ENCODE results near the gene PIK3AP1. TPM values are rescaled to one million over a fixed set of nuclear protein-coding genes. Genes with fewer than 3 reads are reported as not detected.
A peak's percentile ranks its signal among the peaks of the same experiment; 100 is the strongest.
"Not testable (repeated sequence)": the region's sequence is repeated elsewhere in the genome, so short reads cannot be mapped to it uniquely, and the experiment has no call there.

Gene PIK3AP1
- total and polyA plus RNA-seq, 4 donors: 27.3 to 137 (median 50.9) TPM

- not testable (repeated sequence) for H3K4me3 ChIP-seq (ENCODE audit: low read depth in 1 of 3, low read length in 3 of 3); H3K27ac ChIP-seq (ENCODE audit: low read depth in 1 of 2, low read length in 2 of 2); H3K27me3 ChIP-seq (ENCODE audit: control insufficient read depth in 4 of 4, insufficient read depth in 4 of 4, low read length in 3 of 4); H3K9ac ChIP-seq (ENCODE audit: low read depth in 1 of 2, low read length in 2 of 2); H3K36me3 ChIP-seq (ENCODE audit: control insufficient read depth in 4 of 4, insufficient read depth in 3 of 4, low read depth in 1 of 4, low read length in 3 of 4); H3K9me3 ChIP-seq (ENCODE audit: control insufficient read depth in 4 of 4, low read length in 3 of 4); DNase-seq (ENCODE audit: low spot score)
- WGBS: 93% methylated on average over 1 of the region's 1 CpG
- H3K4me1 ChIP-seq (ENCODE audit: control insufficient read depth in 4 of 4, insufficient read depth in 4 of 4, low read length in 3 of 4): peaks cover 8 to 28% (median 17%) of the 10 kb centered on the region in 4 donors
Measured at GRCh38 chr10:96680463-96680862, 39.9 kb downstream of the PIK3AP1 start.

GRCh38 chr10:96678725-96679124 lies 41.6 kb downstream of the PIK3AP1 start:
- H3K9me3 ChIP-seq (ENCODE audit: control insufficient read depth in 4 of 4, low read length in 3 of 4): no peaks in the 10 kb centered on the region
- 97% methylated on average over 1 of the region's 1 CpG for WGBS
- no peak overlapping the region for H3K4me3 ChIP-seq (ENCODE audit: low read depth in 1 of 3, low read length in 3 of 3)
- TF ChIP-seq ZBTB33 (IDR thresholded peaks at IDR 0.05) (no peak), GABPA (IDR thresholded peaks at IDR 0.05 in 1 of 2, conservative IDR thresholded peaks at IDR 0.05 in 1 of 2) (no peak), FOXA2 (IDR thresholded peaks at IDR 0.05) (no peak), ATF3 (IDR thresholded peaks at IDR 0.05) (no peak), MAX (IDR thresholded peaks at IDR 0.05) (no peak), FOXA1 (IDR thresholded peaks at IDR 0.05) (no peak), REST (IDR thresholded peaks at IDR 0.05) (no peak), RAD21 (IDR thresholded peaks at IDR 0.05) (no peak), TAF1 (conservative IDR thresholded peaks at IDR 0.05) (no peak)
- H3K27me3 ChIP-seq (ENCODE audit: control insufficient read depth in 4 of 4, insufficient read depth in 4 of 4, low read length in 3 of 4): no peaks in the 10 kb centered on the region
- no peak overlapping the region for H3K9ac ChIP-seq (ENCODE audit: low read depth in 1 of 2, low read length in 2 of 2)
- peaks cover 0 to 5% (median 0%) of the 10 kb centered on the region in 4 donors for H3K36me3 ChIP-seq (ENCODE audit: control insufficient read depth in 4 of 4, insufficient read depth in 3 of 4, low read depth in 1 of 4, low read length in 3 of 4)
- H3K4me1 ChIP-seq (ENCODE audit: control insufficient read depth in 4 of 4, insufficient read depth in 4 of 4, low read length in 3 of 4): peaks cover 14 to 45% (median 31%) of the 10 kb centered on the region in 4 donors
- H3K27ac ChIP-seq (ENCODE audit: low read depth in 1 of 2, low read length in 2 of 2): peak overlapping the region; percentile 9 to 91
- DNase-seq (ENCODE audit: low spot score): no peak

- Histone ChIP-seq H3K9ac (ENCODE audit: low read depth in 1 of 2, low read length in 2 of 2) (peak overlapping the region in 1 of 2 donors; percentile 52), H3K36me3 (ENCODE audit: control insufficient read depth in 4 of 4, insufficient read depth in 3 of 4, low read depth in 1 of 4, low read length in 3 of 4) (no peaks in the 10 kb centered on the region), H3K27me3 (ENCODE audit: control insufficient read depth in 4 of 4, insufficient read depth in 4 of 4, low read length in 3 of 4) (no peaks in the 10 kb centered on the region), H3K4me3 (ENCODE audit: low read depth in 1 of 3, low read length in 3 of 3) (no peak overlapping the region), H3K4me1 (ENCODE audit: control insufficient read depth in 4 of 4, insufficient read depth in 4 of 4, low read length in 3 of 4) (peaks cover 16 to 62% (median 44%) of the 10 kb centered on the region in 4 donors), H3K9me3 (ENCODE audit: control insufficient read depth in 4 of 4, low read length in 3 of 4) (no peaks in the 10 kb centered on the region), H3K27ac (ENCODE audit: low read depth in 1 of 2, low read length in 2 of 2) (peak overlapping the region; percentile 91 to 95)
- DNase-seq (ENCODE audit: low spot score): no peak
- 35% methylated on average over 10 of the region's 10 CpGs for WGBS
- TF ChIP-seq RAD21 (IDR thresholded peaks at IDR 0.05) (peak in 1 of 2 donors; percentile 2), GABPA (IDR thresholded peaks at IDR 0.05 in 1 of 2, conservative IDR thresholded peaks at IDR 0.05 in 1 of 2) (no peak), MAX (IDR thresholded peaks at IDR 0.05) (no peak), YY1 (IDR thresholded peaks at IDR 0.05) (peak; percentile 9), ATF3 (IDR thresholded peaks at IDR 0.05) (no peak), NR2F2 (IDR thresholded peaks at IDR 0.05) (peak; percentile 37), JUND (IDR thresholded peaks at IDR 0.05) (peak in 1 of 2 donors; percentile 36), FOXA1 (IDR thresholded peaks at IDR 0.05) (no peak), ZBTB33 (IDR thresholded peaks at IDR 0.05) (no peak), SP1 (IDR thresholded peaks at IDR 0.05) (peak; percentile 47), HNF4A (conservative IDR thresholded peaks at IDR 0.05) (peak in 1 of 2 donors; percentile 61)
Measured at GRCh38 chr10:96676272-96677112, 43.8 kb downstream of the PIK3AP1 start.
